ENCODE data around the gene EPB41L2.

The EPB41L2 gene

DNA sequence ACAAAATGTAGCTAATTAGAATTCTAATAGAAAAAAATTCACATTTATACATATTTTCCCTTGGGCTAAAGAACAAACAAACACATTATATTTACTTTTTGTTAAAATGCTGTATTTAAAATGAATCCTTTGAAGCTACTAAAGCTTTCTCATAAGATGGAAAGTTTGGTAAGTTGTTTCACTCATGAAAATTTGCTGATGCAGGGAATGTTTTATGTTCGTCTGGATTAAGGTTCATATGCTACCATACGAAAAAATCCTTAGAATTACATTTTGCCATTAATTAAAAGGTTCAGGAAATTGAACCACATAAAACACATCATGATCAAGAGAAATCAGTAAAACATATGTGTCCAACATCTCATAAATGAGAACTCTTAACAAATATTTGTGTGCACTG is 173.6 kb downstream of the EPB41L2 start:
- Histone ChIP-seq H3K36me3 (ENCODE audit: control insufficient read depth, insufficient read depth, low read length) (no peaks in the 10 kb centered on the region; the same call in none of the 2 replicates), H3K27me3 (replicated peaks; ENCODE audit: control insufficient read depth, insufficient read depth, low read length) (no peaks in the 10 kb centered on the region), H3K4me3 (replicated peaks; ENCODE audit: low read depth, low read length) (no peak overlapping the region)
- no peak for DNase-seq (ENCODE audit: extremely low read depth, insufficient read length)
- TF ChIP-seq, protein P1, sequence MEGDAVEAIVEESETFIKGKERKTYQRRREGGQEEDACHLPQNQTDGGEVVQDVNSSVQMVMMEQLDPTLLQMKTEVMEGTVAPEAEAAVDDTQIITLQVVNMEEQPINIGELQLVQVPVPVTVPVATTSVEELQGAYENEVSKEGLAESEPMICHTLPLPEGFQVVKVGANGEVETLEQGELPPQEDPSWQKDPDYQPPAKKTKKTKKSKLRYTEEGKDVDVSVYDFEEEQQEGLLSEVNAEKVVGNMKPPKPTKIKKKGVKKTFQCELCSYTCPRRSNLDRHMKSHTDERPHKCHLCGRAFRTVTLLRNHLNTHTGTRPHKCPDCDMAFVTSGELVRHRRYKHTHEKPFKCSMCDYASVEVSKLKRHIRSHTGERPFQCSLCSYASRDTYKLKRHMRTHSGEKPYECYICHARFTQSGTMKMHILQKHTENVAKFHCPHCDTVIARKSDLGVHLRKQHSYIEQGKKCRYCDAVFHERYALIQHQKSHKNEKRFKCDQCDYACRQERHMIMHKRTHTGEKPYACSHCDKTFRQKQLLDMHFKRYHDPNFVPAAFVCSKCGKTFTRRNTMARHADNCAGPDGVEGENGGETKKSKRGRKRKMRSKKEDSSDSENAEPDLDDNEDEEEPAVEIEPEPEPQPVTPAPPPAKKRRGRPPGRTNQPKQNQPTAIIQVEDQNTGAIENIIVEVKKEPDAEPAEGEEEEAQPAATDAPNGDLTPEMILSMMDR (IDR thresholded peaks at IDR 0.05; ENCODE audit: insufficient read depth, low read length, poor library complexity, severe bottlenecking), result no peak

GRCh38 chr6:130888246-130888645 is 174.8 kb downstream of the EPB41L2 start:
- TF ChIP-seq, protein P1 (IDR thresholded peaks at IDR 0.05; ENCODE audit: insufficient read depth, low read length, poor library complexity, severe bottlenecking), result no peak
- no peak for DNase-seq (ENCODE audit: extremely low read depth, insufficient read length)
- no peak overlapping the region for H3K4me3 ChIP-seq (replicated peaks; ENCODE audit: low read depth, low read length)
- no peaks in the 10 kb centered on the region for H3K27me3 ChIP-seq (replicated peaks; ENCODE audit: control insufficient read depth, insufficient read depth, low read length)
- no peaks in the 10 kb centered on the region for H3K36me3 ChIP-seq (ENCODE audit: control insufficient read depth, insufficient read depth, low read length)

DNA sequence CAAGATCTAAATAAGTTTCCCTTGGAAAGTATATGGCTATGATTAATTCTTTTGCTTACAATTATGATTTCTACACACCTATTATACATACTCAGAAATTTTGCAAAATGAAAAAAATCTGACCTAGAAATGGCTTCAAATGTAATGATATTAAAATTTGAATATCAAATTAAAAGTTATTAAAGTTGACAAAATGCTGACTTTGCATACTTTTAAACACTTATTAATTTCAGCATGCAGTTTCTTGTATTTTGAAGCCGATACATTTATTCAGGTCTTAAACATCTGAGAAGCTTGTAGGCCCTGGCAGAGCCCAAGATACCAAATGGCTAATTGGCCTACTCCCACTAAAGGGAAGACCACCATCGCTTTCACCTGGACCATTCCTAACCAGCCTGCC is 176.1 kb downstream of the EPB41L2 start:
- TF ChIP-seq, protein P1 (IDR thresholded peaks at IDR 0.05; ENCODE audit: insufficient read depth, low read length, poor library complexity, severe bottlenecking), result no peak
- no peak for DNase-seq (ENCODE audit: extremely low read depth, insufficient read length)
- H3K36me3 ChIP-seq (ENCODE audit: control insufficient read depth, insufficient read depth, low read length), result no peaks in the 10 kb centered on the region
- H3K27me3 ChIP-seq (replicated peaks; ENCODE audit: control insufficient read depth, insufficient read depth, low read length), result no peaks in the 10 kb centered on the region
- no peak overlapping the region for H3K4me3 ChIP-seq (replicated peaks; ENCODE audit: low read depth, low read length)

GRCh38 chr6:130885392-130886192 is 177.5 kb downstream of the EPB41L2 start:
- no peaks in the 10 kb centered on the region for H3K27me3 ChIP-seq (replicated peaks; ENCODE audit: control insufficient read depth, insufficient read depth, low read length)
- DNase-seq (ENCODE audit: extremely low read depth, insufficient read length), result no peak
- no peaks in the 10 kb centered on the region for H3K36me3 ChIP-seq (ENCODE audit: control insufficient read depth, insufficient read depth, low read length)
- H3K4me3 ChIP-seq (replicated peaks; ENCODE audit: low read depth, low read length), result no peak overlapping the region
- TF ChIP-seq, protein P1 (IDR thresholded peaks at IDR 0.05; ENCODE audit: insufficient read depth, low read length, poor library complexity, severe bottlenecking), result peak; percentile 71

DNA sequence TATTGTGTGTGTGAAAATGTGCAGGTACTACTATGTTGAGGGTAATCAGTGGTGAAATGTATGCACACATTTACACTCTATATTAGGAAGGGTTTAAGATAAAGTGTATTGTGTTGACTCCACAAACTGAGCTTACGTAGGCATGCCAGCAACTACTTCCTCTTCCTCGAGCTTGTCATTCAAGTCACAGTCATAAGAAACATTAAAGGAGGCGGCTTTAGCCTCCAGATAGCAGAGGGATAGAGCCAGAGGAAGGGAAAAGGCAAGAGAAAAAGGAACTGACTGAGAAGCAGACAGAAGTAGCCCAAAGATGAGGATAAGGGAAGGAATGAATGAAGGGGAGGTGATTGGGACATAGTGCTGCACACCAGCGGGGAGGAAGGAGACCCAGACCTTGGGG is 180.7 kb downstream of the EPB41L2 start:
- Histone ChIP-seq H3K27me3 (replicated peaks; ENCODE audit: control insufficient read depth, insufficient read depth, low read length) (no peaks in the 10 kb centered on the region), H3K36me3 (ENCODE audit: control insufficient read depth, insufficient read depth, low read length) (no peaks in the 10 kb centered on the region), H3K4me3 (replicated peaks; ENCODE audit: low read depth, low read length) (no peak overlapping the region)
- DNase-seq (ENCODE audit: extremely low read depth, insufficient read length), result no peak
- TF ChIP-seq, protein P1 (IDR thresholded peaks at IDR 0.05; ENCODE audit: insufficient read depth, low read length, poor library complexity, severe bottlenecking), result no peak

All from GM06990 (cell line).